Measurements from ENCODE around the gene DGKB.

Gene DGKB

DNA sequence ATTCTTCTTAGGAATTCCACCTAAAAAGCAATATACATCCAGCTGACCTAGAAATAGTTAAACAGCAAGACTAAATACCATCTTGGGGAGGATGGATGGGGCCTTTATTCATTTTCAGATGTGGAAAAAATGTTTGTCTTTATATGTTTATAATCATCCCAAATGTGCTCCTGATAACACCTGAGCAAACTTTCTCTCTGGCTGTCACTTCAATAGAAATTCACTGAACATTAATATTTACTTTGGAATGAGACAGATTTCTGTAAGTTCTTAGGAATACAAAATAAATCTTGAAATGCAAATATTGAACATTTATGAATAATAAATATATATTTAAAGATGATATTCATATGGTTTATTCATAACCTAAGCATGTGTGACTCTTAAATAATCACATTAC is 185.4 kb downstream of the DGKB start:
- TF ChIP-seq, protein P1, sequence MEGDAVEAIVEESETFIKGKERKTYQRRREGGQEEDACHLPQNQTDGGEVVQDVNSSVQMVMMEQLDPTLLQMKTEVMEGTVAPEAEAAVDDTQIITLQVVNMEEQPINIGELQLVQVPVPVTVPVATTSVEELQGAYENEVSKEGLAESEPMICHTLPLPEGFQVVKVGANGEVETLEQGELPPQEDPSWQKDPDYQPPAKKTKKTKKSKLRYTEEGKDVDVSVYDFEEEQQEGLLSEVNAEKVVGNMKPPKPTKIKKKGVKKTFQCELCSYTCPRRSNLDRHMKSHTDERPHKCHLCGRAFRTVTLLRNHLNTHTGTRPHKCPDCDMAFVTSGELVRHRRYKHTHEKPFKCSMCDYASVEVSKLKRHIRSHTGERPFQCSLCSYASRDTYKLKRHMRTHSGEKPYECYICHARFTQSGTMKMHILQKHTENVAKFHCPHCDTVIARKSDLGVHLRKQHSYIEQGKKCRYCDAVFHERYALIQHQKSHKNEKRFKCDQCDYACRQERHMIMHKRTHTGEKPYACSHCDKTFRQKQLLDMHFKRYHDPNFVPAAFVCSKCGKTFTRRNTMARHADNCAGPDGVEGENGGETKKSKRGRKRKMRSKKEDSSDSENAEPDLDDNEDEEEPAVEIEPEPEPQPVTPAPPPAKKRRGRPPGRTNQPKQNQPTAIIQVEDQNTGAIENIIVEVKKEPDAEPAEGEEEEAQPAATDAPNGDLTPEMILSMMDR (conservative IDR thresholded peaks at IDR 0.05; ENCODE audit: low read depth, low read length), result no peak
- no peak for DNase-seq (ENCODE audit: low read depth)
- no peak overlapping the region for H3K4me3 ChIP-seq (ENCODE audit: low read depth, low read length)

DNA sequence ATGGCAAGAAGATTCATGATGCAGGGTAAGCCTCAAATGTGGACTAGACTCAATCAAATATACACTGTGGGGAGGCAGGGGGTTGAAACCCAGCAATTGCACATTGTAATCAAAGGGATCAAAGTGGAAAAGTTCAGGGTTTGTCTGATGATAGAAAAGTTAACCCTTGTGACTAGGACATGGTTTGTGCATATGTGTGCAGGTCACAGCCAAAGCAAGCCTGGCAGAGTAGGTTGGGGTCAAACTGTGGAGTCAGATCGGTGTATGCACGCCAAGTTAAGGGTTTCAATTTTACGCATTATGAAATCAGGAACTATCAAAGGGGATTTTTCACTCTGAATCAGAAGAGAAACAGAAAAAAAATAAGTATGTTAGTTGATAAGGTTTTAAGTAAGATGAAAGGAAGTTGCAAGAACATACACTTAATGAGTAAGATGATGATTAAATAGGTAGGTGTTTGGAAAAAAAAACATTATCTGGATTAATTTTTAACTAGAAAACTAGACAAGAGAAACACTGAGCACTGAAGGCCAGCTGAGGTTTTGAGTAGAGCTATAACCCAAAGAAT is 188.3 kb downstream of the DGKB start:
- no peak overlapping the region for H3K4me3 ChIP-seq (ENCODE audit: low read depth, low read length)
- TF ChIP-seq, protein P1 (conservative IDR thresholded peaks at IDR 0.05; ENCODE audit: low read depth, low read length), result no peak
- DNase-seq (ENCODE audit: low read depth), result no peak

DNA sequence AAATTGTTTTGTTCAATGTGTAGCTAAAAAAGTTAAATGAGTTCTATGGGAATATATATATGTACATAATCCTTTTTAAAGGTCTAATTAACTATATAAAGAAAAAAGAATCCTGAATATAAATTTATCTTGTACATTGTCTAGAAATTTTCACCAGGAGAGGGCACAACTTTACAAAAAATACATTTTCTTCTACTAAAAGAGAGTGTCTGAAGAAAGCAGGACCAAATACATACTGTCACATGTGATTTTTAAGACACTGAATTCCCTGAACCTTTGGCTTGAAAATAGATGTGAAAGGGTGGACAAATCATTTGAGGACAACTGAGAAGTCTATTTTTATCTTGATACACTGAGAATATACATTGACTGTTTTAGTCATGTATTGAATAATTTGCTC is 204.3 kb downstream of the DGKB start:
- TF ChIP-seq, protein P1 (conservative IDR thresholded peaks at IDR 0.05; ENCODE audit: low read depth, low read length), result no peak
- DNase-seq (ENCODE audit: low read depth), result peak; percentile 31
- H3K4me3 ChIP-seq (ENCODE audit: low read depth, low read length), result no peak overlapping the region

DNA sequence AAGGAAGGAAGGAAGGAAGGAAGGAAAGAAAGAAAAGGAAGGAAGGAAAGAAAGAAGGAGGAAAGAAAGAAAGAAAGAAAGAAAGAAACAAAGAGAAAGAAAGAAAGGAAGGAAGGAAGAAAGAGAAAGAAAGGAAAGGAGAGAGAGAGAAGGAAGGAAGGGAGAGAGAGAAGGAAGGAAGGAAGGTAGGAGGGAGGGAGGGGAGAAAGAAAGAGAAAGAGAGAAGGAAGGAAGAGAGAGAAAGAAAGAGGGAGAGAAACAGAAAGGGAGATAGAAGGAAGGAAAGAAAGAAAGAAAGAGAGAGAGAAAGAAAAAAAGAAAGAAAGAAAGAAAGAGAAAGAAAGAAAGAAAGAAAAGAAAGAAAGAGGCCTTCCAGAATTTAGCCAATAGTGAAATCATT is 204.9 kb downstream of the DGKB start:
- DNase-seq (ENCODE audit: low read depth), result no peak
- TF ChIP-seq, protein P1 (conservative IDR thresholded peaks at IDR 0.05; ENCODE audit: low read depth, low read length), result no peak

DNA sequence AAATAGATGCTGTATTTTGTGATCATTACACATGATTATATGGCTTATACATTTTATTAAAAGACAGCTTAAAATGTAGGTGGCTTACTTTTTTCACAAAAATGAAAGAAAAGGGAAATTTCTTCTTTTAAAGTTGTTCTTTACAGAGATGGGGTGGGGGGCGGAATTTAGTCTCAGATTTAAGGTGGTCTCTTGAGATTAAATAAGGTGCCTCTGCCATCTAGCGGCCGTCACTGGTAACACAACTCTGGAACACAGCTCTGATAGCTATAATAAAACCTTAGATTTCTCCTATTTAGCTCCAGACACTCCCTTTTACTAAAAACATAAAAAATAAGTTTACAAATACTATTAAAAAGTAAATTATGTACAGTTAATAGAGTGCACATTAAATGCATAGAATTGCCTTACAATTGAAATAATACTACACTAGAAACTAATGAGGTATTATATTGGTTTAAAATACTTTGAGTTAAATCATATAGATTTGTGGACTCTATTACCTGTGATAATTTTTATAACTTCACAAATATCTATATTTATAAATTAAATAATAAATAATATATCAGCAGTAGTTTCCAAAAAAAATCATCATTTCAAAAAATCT is 210.9 kb downstream of the DGKB start:
- TF ChIP-seq, protein P1 (conservative IDR thresholded peaks at IDR 0.05; ENCODE audit: low read depth, low read length), result peak; percentile 86
- no peak overlapping the region for H3K4me3 ChIP-seq (ENCODE audit: low read depth, low read length)
- peak; percentile 59 for DNase-seq (ENCODE audit: low read depth)

More for the DNA sequence above, 204.9 kb downstream of the DGKB start:
- H3K4me3 ChIP-seq (ENCODE audit: low read depth, low read length), result no peak overlapping the region

DNA sequence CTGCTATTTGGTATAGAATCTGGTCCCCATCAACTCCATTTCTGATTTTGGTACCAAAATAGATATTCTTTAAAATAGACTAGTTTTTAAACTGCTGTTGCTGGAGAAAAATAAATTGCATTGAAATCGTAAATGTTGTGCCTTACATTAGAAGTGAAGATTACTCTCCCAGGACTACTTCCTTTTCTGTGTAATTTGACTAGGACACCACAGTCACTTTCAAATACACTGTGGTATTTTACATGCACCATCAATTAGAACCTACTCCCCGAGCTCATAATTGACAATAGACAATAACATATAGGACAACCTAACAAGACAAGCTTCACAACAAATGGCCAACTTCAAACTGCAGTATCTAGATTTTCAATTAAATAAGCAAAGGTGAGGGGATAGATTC is 211.5 kb downstream of the DGKB start:
- TF ChIP-seq, protein P1 (conservative IDR thresholded peaks at IDR 0.05; ENCODE audit: low read depth, low read length), result no peak

DNA sequence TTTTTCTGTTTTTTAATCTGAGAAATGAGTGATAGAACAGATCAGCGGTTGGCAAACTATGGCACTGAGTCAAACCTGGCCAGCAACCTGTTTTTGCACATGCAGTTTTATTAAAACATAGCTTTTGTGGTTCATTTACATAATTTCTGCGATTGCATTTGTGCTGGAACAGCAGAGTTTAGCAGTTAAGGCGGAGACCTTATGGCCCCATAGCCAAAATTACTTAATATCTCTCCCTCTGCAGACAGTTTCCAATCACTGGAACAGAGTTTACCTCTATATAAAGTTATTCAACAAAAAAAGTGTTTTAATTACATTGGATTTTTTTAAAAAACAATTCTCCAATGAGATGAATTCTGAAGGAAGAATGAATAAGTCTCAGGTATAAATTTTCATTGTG is 212.1 kb downstream of the DGKB start:
- DNase-seq (ENCODE audit: low read depth), result no peak
- TF ChIP-seq, protein P1 (conservative IDR thresholded peaks at IDR 0.05; ENCODE audit: low read depth, low read length), result no peak
- H3K4me3 ChIP-seq (ENCODE audit: low read depth, low read length), result no peak overlapping the region

More for the DNA sequence above, 211.5 kb downstream of the DGKB start:
- DNase-seq (ENCODE audit: low read depth), result no peak
- H3K4me3 ChIP-seq (ENCODE audit: low read depth, low read length), result no peak overlapping the region
